ENCODE data around the gene PAQR9. TPM values are rescaled to one million over a fixed set of nuclear protein-coding genes. Genes with fewer than 3 reads are reported as not detected.

PAQR9 gene
- total RNA-seq, 2 donors from 2014 or later, result not detected

- no peak for DNase-seq
- intact Hi-C loops (cut with DNase I), result loop anchor here (10.0 kb wide), 1 partner anchor 49 kb away; no protein-coding TSS in a partner anchor
- Histone ChIP-seq H3K4me1 (no peaks in the 10 kb centered on the region), H3K9ac (ENCODE audit: low read depth in 2 of 2, low read length in 2 of 2) (no peak overlapping the region), H3K27me3 (no peaks in the 10 kb centered on the region), H3K36me3 (no peaks in the 10 kb centered on the region), H3K9me3 (no peaks in the 10 kb centered on the region), H3K27ac (no peak overlapping the region), H3K4me3 (no peak overlapping the region)
- no peak for TF ChIP-seq CTCF (IDR thresholded peaks at IDR 0.05)
Observed at GRCh38 chr3:142935963-142936362, 27.5 kb downstream of the PAQR9 start.

GRCh38 chr3:142934887-142935269, 28.6 kb downstream of the PAQR9 start:
- intact Hi-C loops (cut with DNase I), result loop anchor here (10.0 kb wide), 1 partner anchor 50 kb away; no protein-coding TSS in a partner anchor
- no peaks in the 10 kb centered on the region for H3K4me1 ChIP-seq
- H3K27me3 ChIP-seq, result no peaks in the 10 kb centered on the region
- H3K4me3 ChIP-seq, result no peak overlapping the region
- no peak overlapping the region for H3K9ac ChIP-seq (ENCODE audit: low read depth in 2 of 2, low read length in 2 of 2)
- DNase-seq, result no peak
- TF ChIP-seq CTCF (IDR thresholded peaks at IDR 0.05), result no peak
- no peaks in the 10 kb centered on the region for H3K36me3 ChIP-seq
- H3K27ac ChIP-seq, result no peak overlapping the region
- H3K9me3 ChIP-seq, result no peaks in the 10 kb centered on the region

DNA sequence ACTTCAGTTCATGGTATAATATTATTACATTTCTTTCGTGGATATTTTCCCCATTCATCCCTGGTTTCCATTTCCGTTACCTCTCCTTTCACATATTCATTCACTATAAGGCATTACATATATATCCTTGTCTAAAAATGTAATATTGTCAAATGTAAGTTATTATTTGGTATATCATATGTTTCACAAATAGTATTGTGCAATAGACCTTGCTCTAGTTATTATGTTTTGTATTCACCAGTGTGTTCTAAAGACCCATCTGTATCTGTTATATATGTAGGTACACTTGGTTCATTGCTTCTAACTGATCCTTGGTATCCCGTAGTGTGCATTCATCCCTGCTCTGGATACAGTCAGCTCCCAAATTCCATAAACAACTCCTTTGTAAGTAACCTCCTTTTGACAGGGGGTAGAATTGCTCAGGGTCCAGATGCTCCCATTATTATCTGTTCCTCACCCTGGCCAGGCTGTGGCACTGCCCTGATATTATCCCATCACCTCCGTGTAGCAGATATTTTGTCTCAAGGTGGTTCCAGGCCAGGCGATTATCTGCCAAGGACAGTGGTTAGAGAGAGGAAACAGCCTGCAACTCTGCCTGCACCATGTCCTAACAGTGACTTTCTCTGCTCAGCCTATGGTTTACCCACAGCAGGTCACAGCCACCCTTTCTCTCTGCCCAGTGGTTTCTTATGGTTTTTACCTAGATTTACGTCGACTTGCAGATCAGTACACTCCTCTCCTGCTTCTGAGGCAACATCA, 29.2 kb downstream of the PAQR9 start:
- intact Hi-C loops (cut with DNase I), result loop anchor here (10.0 kb wide), 1 partner anchor 50 kb away; no protein-coding TSS in a partner anchor
- Histone ChIP-seq H3K27ac (no peak overlapping the region), H3K27me3 (no peaks in the 10 kb centered on the region), H3K36me3 (no peaks in the 10 kb centered on the region), H3K4me3 (no peak overlapping the region), H3K9ac (ENCODE audit: low read depth in 2 of 2, low read length in 2 of 2) (no peak overlapping the region), H3K4me1 (no peaks in the 10 kb centered on the region), H3K9me3 (no peaks in the 10 kb centered on the region)
- no peak for DNase-seq
- no peak for TF ChIP-seq CTCF (IDR thresholded peaks at IDR 0.05)

GRCh38 chr3:142931222-142931621, 32.3 kb downstream of the PAQR9 start:
- no peak overlapping the region for H3K4me3 ChIP-seq
- H3K27me3 ChIP-seq, result no peaks in the 10 kb centered on the region
- H3K4me1 ChIP-seq, result no peaks in the 10 kb centered on the region
- no peaks in the 10 kb centered on the region for H3K36me3 ChIP-seq
- H3K9ac ChIP-seq (ENCODE audit: low read depth in 2 of 2, low read length in 2 of 2), result no peak overlapping the region
- no peak for TF ChIP-seq CTCF (IDR thresholded peaks at IDR 0.05)
- H3K27ac ChIP-seq, result no peak overlapping the region
- no peak for DNase-seq
- H3K9me3 ChIP-seq, result no peaks in the 10 kb centered on the region
- intact Hi-C loops (cut with DNase I), result loop anchor here (10.0 kb wide), 1 partner anchor 54 kb away; no protein-coding TSS in a partner anchor

- Histone ChIP-seq H3K36me3 (no peaks in the 10 kb centered on the region), H3K27ac (no peak overlapping the region), H3K4me1 (no peaks in the 10 kb centered on the region), H3K9me3 (no peaks in the 10 kb centered on the region), H3K27me3 (no peaks in the 10 kb centered on the region), H3K9ac (ENCODE audit: low read depth in 2 of 2, low read length in 2 of 2) (no peak overlapping the region), H3K4me3 (no peak overlapping the region)
- no peak for DNase-seq
- TF ChIP-seq CTCF (IDR thresholded peaks at IDR 0.05), result no peak
- intact Hi-C loops (cut with DNase I), result loop anchor here (10.0 kb wide), 1 partner anchor 54 kb away; no protein-coding TSS in a partner anchor
Observed at GRCh38 chr3:142930463-142930862, 33.0 kb downstream of the PAQR9 start.

All from colonic mucosa (tissue), 4 donors.